IPS DF 4.7 (cell line): Measurements from ENCODE around the gene CUX1.
"Not testable (repeated sequence)": the region's sequence is repeated elsewhere in the genome, so short reads cannot be mapped to it uniquely, and the experiment has no call there.

ENCODE experiments used
- DNase-seq: peaks from one replicate; pipeline ENCODE4 v3.0.0-alpha.2; 2013; ENCODE audit warnings: low spot score; ENCODE audit errors: extremely low read depth

The CUX1 gene

GRCh38 chr7:102000123-102000522, 182.7 kb downstream of the CUX1 start:
- no peak for DNase-seq

GRCh38 chr7:102004229-102004628, 186.8 kb downstream of the CUX1 start:
- DNase-seq = no peak

- no peak for DNase-seq
These were observed 187.4 kb downstream of the CUX1 start for GRCh38 chr7:102004848-102005247.

GRCh38 chr7:102005933-102006480, 188.6 kb downstream of the CUX1 start:
- DNase-seq = no peak

- no peak for DNase-seq
These were observed 189.3 kb downstream of the CUX1 start for GRCh38 chr7:102006695-102007094.

GRCh38 chr7:102008535-102009262, 191.3 kb downstream of the CUX1 start:
- DNase-seq = no peak

GRCh38 chr7:102009628-102010027, 192.2 kb downstream of the CUX1 start:
- no peak for DNase-seq

GRCh38 chr7:102012112-102012830, 194.8 kb downstream of the CUX1 start:
- DNase-seq = not testable (repeated sequence)

- DNase-seq = no peak
These were observed 195.6 kb downstream of the CUX1 start for GRCh38 chr7:102012941-102013461.

GRCh38 chr7:102018876-102019275, 201.4 kb downstream of the CUX1 start:
- no peak for DNase-seq

GRCh38 chr7:102019461-102019860, 202.0 kb downstream of the CUX1 start:
- DNase-seq = no peak

- DNase-seq = no peak
These were observed 204.6 kb downstream of the CUX1 start for GRCh38 chr7:102021841-102022618.

- no peak for DNase-seq
These were observed 206.8 kb downstream of the CUX1 start for GRCh38 chr7:102024005-102024768.

GRCh38 chr7:102024769-102025391, 207.5 kb downstream of the CUX1 start:
- no peak for DNase-seq

GRCh38 chr7:102025777-102026176, 208.4 kb downstream of the CUX1 start:
- not testable (repeated sequence) for DNase-seq

GRCh38 chr7:102028206-102028826, 210.9 kb downstream of the CUX1 start:
- DNase-seq = no peak

- DNase-seq = no peak
These were observed 212.2 kb downstream of the CUX1 start for GRCh38 chr7:102029616-102030015.

GRCh38 chr7:102030696-102031095, 213.3 kb downstream of the CUX1 start:
- no peak for DNase-seq

GRCh38 chr7:102036958-102037357, 219.5 kb downstream of the CUX1 start:
- DNase-seq = no peak

- no peak for DNase-seq
These were observed 222.3 kb downstream of the CUX1 start for GRCh38 chr7:102039706-102040105.
